Thyroid gland (tissue), 4 donors: ENCODE measurements around the gene EBF3.

Source experiments
- POLR2A ChIP-seq, 2 donors: fragments of 450-650 bp; IDR thresholded peaks; one replicate each; pipeline ENCODE4 v1.6.1; 2017; ENCODE audit warnings: antibody characterized with exemption in 2 of 2, mild to moderate bottlenecking in 2 of 2, moderate library complexity in 1 of 2
- TF ChIP-seq, protein P1 (sequence below), 6 experiments: fragments of 200-600 bp in 3 of 6; fragments of 450-650 bp in 3 of 6; sonication (generic) in 3 of 6; IDR thresholded peaks; one replicate each; pipeline ENCODE4 v1.5.1; 2016 to 2019; ENCODE audit warnings: antibody characterized with exemption in 6 of 6, mild to moderate bottlenecking in 2 of 6, inconsistent platforms in 1 of 6, moderate library complexity in 1 of 6

DNA sequence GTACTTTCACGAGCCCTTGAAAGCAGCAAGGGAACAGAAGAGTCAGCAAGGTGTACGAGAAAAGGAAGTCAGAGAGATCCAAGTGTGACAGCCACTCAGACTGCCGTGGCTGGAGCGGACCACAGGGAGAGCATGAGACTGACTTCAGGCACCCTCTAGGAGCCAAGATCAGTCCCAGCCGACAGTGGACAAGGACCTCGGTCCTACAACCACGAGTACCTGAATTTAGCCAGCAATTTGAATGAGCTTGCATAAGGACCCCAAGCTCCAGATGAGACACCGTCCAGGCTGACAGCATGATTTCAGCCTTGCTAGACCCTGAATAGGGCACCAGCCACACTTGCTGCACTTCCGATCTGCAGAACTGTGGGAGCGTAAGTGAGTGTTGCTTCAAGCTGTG is 13.7 kb upstream of the EBF3 start:
- TF ChIP-seq, protein P1, sequence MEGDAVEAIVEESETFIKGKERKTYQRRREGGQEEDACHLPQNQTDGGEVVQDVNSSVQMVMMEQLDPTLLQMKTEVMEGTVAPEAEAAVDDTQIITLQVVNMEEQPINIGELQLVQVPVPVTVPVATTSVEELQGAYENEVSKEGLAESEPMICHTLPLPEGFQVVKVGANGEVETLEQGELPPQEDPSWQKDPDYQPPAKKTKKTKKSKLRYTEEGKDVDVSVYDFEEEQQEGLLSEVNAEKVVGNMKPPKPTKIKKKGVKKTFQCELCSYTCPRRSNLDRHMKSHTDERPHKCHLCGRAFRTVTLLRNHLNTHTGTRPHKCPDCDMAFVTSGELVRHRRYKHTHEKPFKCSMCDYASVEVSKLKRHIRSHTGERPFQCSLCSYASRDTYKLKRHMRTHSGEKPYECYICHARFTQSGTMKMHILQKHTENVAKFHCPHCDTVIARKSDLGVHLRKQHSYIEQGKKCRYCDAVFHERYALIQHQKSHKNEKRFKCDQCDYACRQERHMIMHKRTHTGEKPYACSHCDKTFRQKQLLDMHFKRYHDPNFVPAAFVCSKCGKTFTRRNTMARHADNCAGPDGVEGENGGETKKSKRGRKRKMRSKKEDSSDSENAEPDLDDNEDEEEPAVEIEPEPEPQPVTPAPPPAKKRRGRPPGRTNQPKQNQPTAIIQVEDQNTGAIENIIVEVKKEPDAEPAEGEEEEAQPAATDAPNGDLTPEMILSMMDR (IDR thresholded peaks at IDR 0.05), result no peak
- TF ChIP-seq POLR2A (IDR thresholded peaks at IDR 0.05), result no peak
